Measurements from ENCODE around the gene CEP104. TPM values are rescaled to one million over a fixed set of nuclear protein-coding genes. Genes with fewer than 3 reads are reported as not detected.

CEP104 gene
- total RNA-seq, 1 donor from 2014 or later = 36.5 TPM

GRCh38 chr1:3894626-3895278 is 37.7 kb upstream of the CEP104 start:
- no peak for DNase-seq

GRCh38 chr1:3893190-3893589 is 36.2 kb upstream of the CEP104 start:
- DNase-seq = no peak

- no peak for DNase-seq
These were observed 35.7 kb upstream of the CEP104 start for GRCh38 chr1:3892748-3893147.

- DNase-seq = no peak
These were observed 34.4 kb upstream of the CEP104 start for GRCh38 chr1:3891329-3891865.

GRCh38 chr1:3890389-3891328 is 33.6 kb upstream of the CEP104 start:
- DNase-seq = no peak

- DNase-seq = no peak
These were observed 32.9 kb upstream of the CEP104 start for GRCh38 chr1:3889936-3890335.

GRCh38 chr1:3888301-3888700 is 31.3 kb upstream of the CEP104 start:
- DNase-seq = no peak

- no peak for DNase-seq
These were observed 29.7 kb upstream of the CEP104 start for GRCh38 chr1:3886691-3887090.

- DNase-seq = no peak
These were observed 29.2 kb upstream of the CEP104 start for GRCh38 chr1:3886106-3886670.

- no peak for DNase-seq
These were observed 28.6 kb upstream of the CEP104 start for GRCh38 chr1:3885611-3886010.

GRCh38 chr1:3884966-3885365 is 28.0 kb upstream of the CEP104 start:
- no peak for DNase-seq

- DNase-seq = no peak
These were observed 26.3 kb upstream of the CEP104 start for GRCh38 chr1:3883194-3883925.

- no peak for DNase-seq
These were observed 24.1 kb upstream of the CEP104 start for GRCh38 chr1:3881193-3881480.

- DNase-seq = no peak
These were observed 23.6 kb upstream of the CEP104 start for GRCh38 chr1:3880429-3881192.

- no peak for DNase-seq
These were observed 22.9 kb upstream of the CEP104 start for GRCh38 chr1:3879787-3880428.

GRCh38 chr1:3879099-3879498 is 22.1 kb upstream of the CEP104 start:
- no peak for DNase-seq

- DNase-seq = no peak
These were observed 19.7 kb upstream of the CEP104 start for GRCh38 chr1:3876716-3877115.

GRCh38 chr1:3874736-3875135 is 17.7 kb upstream of the CEP104 start:
- DNase-seq = no peak

GRCh38 chr1:3872546-3872945 is 15.5 kb upstream of the CEP104 start:
- DNase-seq = no peak

- no peak for DNase-seq
These were observed 14.4 kb upstream of the CEP104 start for GRCh38 chr1:3871451-3871805.

- DNase-seq = peak; percentile 55
These were observed 12.8 kb upstream of the CEP104 start for GRCh38 chr1:3869751-3870301.

Data from tongue (tissue), 2 donors.